B cell (primary cell): Measurements from ENCODE around the gene PLIN4.

Experiments used
- EZH2 ChIP-seq: IDR thresholded peaks from 2 replicates; pipeline ENCODE4 v1.6.1; 2012; ENCODE audit warnings: borderline replicate concordance, low read depth, mild to moderate bottlenecking, moderate library complexity, low read length; ENCODE audit not compliant: insufficient read depth, poor library complexity, severe bottlenecking
- TF ChIP-seq, protein P1 (sequence below): fragments of 200-600 bp; IDR thresholded peaks from one replicate; pipeline ENCODE4 v1.8.0; 2022; ENCODE audit warnings: antibody characterized with exemption, mild to moderate bottlenecking

DNA sequence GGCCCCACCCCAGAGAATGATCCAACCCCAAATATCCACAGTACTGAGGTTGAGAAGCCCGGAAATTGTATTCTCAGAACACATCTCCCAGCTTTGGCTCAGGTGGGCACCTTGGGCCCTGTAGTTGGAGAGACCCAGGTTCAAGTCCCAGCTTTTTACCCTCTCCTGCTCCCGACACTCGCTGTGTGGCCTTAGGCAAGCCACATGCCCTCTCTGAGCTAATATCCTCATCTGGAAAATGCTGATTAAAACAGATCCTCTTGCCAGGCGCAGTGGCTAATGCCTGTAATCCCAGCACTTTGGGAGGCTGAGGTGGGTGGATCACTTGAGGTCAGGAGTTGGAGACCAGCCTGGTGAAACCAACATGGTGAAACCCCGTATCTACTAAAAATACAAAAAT lies 2.6 kb downstream of the PLIN4 start:
- TF ChIP-seq, protein P1, sequence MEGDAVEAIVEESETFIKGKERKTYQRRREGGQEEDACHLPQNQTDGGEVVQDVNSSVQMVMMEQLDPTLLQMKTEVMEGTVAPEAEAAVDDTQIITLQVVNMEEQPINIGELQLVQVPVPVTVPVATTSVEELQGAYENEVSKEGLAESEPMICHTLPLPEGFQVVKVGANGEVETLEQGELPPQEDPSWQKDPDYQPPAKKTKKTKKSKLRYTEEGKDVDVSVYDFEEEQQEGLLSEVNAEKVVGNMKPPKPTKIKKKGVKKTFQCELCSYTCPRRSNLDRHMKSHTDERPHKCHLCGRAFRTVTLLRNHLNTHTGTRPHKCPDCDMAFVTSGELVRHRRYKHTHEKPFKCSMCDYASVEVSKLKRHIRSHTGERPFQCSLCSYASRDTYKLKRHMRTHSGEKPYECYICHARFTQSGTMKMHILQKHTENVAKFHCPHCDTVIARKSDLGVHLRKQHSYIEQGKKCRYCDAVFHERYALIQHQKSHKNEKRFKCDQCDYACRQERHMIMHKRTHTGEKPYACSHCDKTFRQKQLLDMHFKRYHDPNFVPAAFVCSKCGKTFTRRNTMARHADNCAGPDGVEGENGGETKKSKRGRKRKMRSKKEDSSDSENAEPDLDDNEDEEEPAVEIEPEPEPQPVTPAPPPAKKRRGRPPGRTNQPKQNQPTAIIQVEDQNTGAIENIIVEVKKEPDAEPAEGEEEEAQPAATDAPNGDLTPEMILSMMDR, result no peak
- no peak for TF ChIP-seq EZH2
